ENCODE results near the gene SLC44A2.
"Not testable (repeated sequence)": the region's sequence is repeated elsewhere in the genome, so short reads cannot be mapped to it uniquely, and the experiment has no call there.

SLC44A2 gene

DNA sequence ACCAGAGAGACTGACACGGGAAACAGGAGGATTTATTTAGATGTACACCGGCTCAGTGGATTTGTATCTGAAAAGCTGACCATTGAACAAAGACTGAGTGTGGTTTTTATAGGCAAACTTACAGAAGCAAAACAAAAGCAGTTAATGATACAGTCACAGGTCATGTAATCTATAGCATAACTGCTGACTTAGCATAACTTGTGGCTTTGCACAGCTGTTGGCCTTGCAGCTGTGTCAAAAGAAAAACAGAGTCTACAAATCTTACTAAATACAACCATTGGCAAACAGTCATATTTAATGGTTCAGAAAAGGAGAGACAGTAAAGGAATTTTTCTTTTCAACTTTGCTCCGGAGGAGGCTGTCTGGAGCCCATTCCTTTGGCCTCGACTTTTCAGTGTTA lies 26.5 kb downstream of the SLC44A2 start:
- no peak for DNase-seq (ENCODE audit: low read depth)

DNA sequence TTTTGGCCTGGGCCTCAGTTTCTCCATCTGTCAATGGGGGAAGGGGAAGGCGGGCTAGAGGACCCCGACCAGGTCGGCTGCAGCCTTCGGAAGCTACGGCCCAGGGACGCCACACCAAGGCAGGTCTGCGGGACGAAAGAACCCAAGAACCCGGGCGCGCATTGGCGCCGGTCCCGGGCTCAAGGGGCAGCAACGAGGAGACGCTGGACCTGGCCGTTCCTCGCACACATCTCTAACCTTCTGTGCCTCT lies 28.1 kb downstream of the SLC44A2 start:
- DNase-seq (ENCODE audit: low read depth): no peak

DNA sequence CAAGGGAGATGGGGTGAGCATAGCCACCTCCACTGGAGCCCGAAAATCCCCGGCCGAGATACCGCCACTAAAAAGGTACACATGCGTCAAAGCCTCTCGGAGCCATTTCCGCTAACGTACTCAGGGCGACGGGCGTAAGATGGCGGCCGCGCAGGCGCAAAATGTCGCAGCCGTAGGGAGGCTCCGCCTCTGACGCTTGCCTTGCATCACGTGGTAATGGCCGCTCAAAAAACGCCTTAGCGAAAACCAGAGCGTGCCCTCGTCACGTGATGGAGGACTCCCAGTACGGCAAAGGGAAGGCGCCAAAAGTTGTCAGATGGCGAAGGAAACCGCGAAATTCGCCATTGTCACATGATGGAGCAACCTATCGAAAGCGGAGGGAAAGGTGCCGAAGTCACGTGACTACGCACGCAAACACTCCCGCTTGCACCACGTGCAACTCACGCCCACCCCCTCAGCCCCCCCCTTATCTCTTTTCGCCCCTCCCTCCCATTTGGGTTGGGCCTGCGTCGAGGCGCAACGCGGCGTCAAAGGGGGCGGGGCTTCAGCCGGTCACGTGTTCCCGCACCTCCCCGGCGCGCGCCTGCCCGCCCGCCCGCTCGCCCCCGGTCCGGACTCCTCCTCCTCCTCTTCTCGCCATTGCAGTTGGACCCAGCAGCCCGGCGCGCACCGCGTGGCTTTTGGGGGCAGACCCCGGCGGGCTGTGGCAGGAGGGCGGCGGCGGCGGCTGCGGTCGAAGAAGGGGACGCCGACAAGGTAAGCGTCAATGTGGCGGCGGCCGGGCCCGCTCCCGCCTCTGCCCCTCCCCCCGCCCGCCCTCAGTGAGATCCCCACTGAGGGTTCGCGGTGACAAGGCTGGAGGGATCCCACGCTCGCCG lies 28.6 kb downstream of the SLC44A2 start, which contains the start of gene ILF3:
TSS of gene ILF3 (plus strand) at position 615 of the 878 bp plus-strand sequence. CDS start 16,260 bp downstream, outside the sequence.
- peak; percentile 100 for DNase-seq (ENCODE audit: low read depth)

DNA sequence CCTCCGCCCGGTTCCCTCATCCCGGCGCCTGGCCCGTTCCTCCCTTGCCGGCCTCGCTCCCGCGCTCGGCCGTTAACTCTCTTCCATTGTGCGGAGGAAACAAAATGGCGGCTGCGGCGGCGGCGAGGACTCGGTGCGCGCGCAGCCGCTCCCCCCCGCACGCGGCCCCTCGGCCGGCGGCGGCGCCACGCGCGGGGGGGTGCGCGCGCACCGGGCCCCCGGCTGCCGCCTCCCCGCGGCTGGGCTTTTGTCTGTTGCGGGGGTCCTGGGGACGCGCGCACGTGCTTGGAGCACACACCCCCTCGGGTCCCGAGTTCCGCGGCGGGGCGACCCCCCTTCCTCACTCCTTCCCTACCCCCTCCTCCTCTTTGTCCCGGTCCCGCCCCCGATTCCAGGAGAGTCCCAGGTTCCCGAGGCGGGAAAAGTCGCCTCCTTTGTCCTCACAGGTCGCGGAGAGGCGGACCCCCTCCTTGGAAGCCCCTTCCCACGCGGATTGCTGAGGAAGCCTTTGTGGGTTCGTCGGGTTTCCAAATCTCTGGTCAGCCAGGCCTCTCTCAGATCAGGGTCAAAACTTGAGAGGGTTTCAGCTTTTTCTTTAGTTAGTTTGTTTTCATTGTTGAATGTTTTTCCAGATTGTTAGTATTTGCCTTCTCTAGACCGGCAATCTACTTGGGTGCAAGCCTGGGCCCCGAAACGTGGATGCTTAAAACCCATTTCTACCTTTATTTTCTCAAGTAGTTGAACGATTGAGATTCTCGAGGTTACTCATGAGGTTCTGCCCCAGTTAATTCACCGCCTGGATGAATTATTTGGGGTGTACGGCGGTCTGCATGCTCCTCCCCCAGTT lies 29.5 kb downstream of the SLC44A2 start:
- DNase-seq (ENCODE audit: low read depth): no peak

DNA sequence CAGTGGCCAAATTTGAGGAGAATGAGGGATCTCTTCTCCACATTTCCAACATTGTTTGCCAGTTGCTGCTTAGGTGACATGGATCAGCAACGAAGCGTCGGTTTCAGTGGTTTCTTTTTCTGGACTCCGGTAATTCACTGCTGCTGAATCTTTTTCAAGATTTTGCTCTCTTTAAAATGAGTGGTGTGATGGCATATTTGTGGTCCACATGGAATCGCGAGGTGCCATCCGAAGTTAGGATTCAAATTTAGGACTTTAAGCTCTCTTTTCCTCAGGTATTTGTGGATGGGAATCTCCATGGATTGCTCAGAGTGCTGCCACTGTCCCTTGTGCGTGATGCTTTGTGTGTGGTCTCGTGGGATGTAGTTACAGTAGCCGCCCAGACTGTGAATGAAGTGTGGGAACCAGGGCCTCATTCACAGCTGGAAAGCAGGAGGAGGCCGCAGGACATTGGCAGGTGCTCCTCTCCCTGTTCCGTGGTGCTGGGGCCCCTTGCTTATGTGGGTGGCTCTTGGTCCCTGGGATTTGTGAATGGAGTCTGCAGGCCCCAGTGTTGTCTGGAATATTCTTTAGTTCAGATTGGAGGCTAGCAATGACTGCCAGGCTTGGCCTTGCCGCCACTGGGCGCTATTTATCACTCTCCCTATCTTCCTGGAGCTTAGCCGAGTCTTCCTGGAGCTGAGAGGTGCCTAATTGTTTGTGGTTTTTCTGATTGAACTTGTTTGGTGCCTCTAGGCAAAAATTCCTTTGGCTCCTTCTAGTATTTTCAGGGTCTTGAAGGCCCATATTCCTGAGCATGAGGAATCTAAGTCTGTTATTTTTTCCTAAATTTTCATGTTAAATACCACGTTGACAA lies 30.3 kb downstream of the SLC44A2 start:
- no peak for DNase-seq (ENCODE audit: low read depth)

DNA sequence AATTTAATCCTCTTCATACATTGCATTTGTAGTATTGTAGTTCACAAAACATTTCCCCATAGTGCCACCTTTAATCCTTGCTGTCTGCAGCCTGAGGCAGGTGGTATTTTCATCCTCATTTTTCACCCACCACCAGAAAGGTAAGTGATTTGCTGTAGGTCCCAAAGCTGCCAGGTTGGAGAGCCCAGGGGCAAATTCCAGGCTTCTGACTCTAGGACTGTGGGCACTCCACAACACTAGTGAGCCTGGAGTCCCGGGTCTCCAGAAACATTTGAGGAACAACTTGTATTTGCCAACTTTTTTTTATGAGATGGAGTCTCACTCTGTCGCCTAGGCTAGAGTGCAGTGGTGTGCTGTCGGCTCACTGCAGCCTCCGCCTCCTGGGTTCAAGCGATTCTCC lies 35.0 kb downstream of the SLC44A2 start:
- no peak for DNase-seq (ENCODE audit: low read depth)

DNA sequence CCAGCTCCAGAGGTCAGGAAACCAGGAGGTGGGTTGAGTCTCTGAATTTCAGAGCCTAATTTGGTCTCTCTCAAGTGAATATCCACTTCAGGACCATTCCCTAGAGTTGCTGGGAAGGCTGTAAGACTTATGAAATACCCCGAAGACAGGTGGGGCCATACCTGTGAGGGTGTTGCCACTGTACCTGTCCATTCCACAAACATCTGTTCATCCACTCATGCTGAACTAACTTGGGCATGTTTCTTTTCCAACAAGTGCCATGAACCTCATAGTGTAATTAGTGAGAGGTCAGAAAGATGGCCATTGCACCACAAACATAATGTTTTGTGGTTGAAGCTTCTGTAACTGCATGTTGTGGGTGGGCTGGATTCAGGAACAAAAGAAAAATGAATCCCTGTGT lies 36.6 kb downstream of the SLC44A2 start:
- no peak for DNase-seq (ENCODE audit: low read depth)

DNA sequence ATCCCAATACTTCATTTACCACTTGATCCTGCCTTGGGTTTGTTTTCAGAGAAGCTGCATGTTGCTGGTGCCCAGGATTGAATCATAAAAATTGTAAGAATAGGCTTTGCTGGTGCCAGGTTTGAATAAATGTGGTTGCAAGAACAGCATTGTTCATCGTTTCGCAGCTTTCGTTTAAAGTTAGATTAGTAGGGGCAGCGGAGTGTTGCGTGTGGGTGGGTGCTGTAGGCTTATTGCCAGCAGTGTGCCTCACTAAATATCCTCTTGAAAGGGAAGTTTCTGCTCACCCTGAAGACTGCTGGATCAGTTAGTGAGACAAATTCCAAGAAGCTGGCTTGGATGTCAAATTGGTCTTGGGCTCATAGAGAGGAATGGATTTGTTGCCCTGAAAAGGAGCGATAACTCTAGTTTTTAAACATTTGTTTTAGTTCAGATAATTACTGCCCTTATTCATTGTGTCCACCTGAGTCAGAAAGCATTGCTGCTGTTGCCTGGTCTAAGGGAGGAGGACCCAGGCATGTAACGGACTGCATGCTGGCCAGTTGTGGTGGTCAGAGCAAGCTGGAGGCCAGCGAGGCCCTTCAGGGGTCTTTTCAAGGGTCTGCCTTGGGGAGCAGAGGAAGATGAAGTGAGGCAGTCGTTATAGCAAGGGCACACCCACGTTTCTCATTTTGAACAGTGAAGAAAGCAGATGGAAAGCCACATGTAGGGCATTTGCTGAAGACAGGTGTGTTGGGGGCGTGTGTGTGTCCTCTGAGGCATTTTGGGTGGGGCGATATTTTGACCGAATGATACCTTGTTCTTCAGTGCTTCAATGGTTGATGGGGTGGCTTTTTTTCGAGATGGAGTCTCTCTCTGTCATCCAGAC lies 37.3 kb downstream of the SLC44A2 start:
- DNase-seq (ENCODE audit: low read depth): no peak

DNA sequence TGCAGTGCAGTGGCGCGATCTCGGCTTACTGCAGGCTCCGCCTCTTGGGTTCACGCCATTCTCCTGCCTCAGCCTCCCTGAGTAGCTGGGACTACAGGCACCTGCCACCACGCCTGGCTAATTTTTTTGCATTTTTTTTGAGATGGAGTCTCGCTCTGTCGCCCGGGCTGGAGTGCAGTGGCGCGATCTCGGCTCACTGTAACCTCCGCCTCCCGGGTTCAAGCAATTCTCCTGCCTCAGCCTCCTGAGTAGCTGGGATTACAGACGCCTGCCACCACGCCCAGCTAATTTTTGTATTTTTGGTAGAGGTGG lies 37.9 kb downstream of the SLC44A2 start:
- not testable (repeated sequence) for DNase-seq (ENCODE audit: low read depth)

DNA sequence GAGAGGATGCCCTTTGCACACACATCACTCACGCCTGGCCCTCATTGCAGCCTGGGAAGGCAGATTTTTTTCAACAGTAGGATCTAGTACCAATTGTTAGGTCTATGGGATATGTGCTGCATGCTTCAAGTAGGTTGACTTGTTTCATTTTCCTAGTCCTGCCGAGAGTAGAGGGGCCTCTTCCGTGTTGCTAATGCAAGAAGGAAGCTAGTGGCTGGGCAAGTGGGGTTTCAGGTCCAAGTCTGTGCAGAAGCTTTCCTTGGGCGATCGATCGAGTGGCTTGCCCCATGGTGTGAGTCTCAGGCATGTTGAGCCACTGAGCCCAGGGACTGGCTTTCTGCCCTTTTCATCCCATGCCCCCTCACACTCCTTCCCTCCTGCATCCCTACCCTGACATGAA lies 42.5 kb downstream of the SLC44A2 start:
- DNase-seq (ENCODE audit: low read depth): no peak

DNA sequence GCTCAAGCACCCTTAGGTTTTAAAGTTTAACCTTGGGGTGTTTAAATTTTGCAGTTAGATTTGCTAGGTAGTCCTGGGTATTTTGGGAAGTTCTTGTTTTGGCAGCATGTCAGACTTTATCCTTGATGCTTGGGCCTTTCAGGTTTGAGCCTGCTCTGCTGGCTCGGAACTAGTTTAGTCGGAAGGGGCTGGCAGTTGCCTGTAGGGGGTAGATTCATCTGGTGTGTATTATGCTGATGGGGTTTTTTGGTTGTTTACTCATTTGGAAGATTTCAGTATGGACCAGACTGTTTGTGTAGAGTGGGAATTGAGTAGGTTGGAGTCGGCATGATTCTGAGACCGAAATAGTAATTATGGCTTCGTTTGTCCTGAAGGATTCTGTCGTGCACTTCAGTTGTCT lies 43.9 kb downstream of the SLC44A2 start:
- no peak for DNase-seq (ENCODE audit: low read depth)

DNA sequence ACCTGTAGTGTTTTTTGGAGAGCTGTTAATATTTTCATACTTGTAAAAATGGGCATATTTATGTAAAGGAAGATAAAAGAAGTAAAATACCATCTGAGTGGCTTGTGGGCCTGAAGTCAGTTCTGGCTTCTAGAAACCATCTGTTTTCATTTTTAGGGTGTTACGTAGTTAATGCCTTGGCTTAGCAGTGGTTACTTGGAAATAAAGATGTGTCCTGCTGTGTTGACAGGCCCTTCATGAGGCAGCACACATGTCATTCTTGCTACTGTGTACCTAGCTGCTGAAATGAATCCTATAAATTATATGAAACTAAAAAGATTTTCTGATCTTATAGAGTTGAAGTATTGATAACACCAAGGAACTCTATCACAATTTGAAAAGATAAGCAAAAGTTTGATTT lies 44.8 kb downstream of the SLC44A2 start:
- no peak for DNase-seq (ENCODE audit: low read depth)

DNA sequence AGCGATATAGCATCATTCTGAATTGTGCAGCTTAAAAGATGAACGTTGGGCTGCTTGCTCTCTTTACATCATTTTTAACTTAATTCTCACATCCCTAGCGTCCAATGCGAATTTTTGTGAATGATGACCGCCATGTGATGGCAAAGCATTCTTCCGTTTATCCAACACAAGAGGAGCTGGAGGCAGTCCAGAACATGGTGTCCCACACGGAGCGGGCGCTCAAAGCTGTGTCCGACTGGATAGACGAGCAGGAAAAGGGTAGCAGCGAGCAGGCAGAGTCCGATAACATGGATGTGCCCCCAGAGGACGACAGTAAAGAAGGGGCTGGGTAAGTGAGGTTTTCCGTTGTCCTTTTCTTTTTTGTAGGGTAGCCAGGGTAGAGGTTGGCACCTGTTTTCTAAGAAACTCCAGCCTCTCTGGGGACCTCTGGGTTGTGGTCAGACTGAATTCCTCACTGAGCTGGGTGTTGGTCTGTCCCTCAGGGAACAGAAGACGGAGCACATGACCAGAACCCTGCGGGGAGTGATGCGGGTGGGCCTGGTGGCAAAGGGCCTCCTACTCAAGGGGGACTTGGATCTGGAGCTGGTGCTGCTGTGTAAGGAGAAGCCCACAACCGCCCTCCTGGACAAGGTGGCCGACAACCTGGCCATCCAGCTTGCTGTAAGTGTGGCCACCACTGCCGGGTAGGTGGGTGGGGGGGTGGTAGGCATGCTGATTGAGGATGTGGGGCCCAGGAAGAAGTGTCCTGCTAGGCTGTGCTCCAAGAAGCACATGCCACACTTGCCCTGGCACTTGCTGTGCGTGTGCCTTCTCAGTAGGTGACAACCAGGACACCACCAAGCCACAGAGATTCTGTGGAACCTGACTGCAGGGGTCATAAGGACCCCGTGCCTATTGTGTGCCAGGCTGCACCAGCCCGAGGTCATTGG lies 45.8 kb downstream of the SLC44A2 start:
- no peak for DNase-seq (ENCODE audit: low read depth)

DNA sequence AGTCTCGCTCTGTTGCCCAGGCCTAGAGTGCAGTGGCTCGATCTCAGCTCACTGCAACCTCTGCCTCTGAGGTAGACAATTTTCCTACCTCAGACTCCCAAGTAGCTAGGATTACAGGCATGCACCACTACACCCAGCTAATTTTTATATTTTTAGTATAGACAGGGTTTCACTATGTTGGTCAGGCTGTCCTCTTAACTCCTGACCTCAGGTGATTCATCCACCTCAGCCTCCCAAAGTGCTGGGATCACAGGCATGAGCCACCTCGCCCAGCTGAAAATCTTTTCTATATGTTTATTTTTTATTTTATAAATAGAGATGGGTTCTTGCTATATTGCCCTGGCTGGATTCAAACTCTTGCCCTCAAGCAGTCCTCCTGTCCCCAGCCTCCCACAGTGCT lies 46.6 kb downstream of the SLC44A2 start:
- DNase-seq (ENCODE audit: low read depth): not testable (repeated sequence)

DNA sequence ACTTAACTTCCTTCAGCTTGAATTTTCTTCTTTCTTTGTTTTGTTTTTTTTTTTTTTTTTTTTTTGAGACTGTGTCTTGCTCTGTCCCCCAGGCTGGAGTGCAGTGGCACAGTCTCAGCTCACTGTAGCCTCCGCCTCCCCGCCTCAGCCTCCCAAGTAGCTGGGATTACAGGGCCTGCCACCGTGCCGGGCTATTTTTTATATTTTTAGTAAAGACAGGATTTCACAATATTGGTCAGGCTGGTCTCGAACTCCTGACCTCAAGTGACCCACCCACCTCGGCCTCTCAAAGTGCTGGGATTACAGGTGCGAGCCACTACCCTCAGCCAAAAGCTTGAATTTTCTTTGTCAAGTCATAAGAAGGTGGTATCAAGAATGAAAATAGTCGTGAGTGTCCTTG lies 49.9 kb downstream of the SLC44A2 start:
- not testable (repeated sequence) for DNase-seq (ENCODE audit: low read depth)

DNA sequence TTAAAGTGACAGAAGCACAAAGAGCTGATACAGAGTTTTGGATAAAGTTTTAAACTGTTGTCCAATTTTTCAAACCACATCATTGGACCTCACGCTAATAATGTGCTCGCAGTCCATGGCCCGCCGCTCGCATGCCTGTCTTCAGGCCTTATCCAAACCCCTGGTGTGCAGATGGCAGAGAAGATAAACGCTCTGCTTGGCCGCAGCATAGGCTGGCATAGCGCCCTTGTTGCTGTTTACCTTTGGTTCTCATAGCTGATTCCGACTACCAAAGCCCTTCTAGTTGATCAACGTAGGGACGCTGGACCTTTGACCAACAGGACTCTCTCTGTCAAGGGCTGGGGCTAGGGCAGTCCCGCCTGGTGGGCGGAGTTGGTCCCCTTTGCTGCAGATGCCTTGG lies 52.4 kb downstream of the SLC44A2 start:
- DNase-seq (ENCODE audit: low read depth): no peak

DNA sequence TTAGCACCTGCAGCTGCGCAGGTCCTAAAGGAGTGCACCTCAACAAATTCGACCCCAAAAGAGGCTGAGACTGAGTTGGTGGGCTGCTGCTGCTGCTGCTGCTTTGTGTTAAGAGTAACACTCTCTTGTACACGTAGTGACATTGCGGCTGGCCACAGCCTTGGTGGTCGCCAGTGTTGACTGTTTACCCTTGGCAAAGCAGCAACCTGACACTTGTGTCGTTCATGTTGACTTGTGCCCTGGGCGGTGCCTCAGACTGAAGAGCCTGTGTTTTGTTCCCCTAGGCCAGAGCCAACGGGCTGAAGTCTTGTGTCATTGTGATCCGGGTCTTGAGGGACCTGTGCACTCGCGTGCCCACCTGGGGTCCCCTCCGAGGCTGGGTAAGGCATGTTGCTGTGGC lies 53.5 kb downstream of the SLC44A2 start:
- no peak for DNase-seq (ENCODE audit: low read depth)

DNA sequence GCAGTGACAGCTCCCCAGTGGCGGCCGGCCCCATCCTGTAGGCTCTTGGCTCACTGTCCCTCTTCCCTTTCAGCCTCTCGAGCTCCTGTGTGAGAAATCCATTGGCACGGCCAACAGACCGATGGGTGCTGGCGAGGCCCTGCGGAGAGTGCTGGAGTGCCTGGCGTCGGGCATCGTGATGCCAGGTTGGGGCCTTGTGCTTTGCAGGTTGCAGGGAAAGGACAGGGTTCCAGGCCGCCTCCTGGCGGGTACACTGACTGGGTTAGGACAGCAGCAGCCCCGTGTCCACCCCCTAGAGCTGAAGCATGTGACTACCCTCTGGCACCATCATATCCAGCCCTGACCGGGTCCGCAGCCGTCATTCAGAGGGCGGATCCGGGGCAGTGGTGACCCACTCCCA lies 54.4 kb downstream of the SLC44A2 start:
- no peak for DNase-seq (ENCODE audit: low read depth)

DNA sequence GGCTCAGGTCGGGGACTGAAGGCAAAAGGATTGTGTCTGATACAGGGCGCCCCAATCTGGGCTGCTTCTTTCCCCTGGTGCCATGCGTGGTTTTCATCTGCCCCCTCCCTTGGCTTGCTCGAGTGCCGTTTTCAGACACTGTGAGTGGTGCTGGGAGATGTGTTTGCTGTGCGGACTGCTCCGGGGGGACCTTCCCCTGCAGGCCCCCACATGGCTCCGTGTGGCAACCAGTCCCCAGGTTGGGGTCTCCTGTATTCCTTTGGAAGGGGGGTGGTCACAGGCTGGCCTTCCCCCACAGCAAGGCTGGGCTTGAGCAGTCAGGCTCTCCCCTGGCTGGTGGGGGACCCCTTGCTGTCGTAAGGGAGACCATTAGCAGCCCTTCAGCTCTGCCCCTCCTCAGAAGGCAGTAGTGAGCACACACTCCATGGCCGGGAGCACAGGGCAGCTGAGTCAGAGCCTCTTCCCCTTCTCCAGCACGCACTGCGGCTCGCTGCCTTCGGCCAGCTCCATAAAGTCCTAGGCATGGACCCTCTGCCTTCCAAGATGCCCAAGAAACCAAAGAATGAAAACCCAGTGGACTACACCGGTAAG lies 55.3 kb downstream of the SLC44A2 start:
- DNase-seq (ENCODE audit: low read depth): no peak

DNA sequence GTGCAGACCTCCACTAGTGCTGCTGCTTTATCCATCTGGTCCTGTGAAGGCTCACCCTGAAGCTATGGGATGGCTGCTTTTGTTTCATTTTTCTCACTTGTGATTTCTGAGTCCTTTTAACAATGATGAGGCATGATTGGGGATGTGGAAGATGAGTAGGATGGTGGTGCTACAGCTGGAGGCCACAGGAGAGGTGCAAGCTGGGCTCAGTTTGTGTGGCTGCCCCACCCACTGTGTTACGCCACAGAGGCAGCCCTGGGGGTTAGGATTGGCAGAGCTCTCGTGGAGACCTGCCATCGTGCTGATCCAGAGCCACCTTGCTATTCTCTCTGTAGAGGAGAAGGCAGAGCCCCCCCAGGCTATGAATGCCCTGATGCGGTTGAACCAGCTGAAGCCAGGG lies 56.3 kb downstream of the SLC44A2 start:
- DNase-seq (ENCODE audit: low read depth): no peak

Measured in HS-27A (cell line).